Right ventricle myocardium inferior (tissue), 1 donor: Measurements from ENCODE around the gene CFAP97D1. TPM values are rescaled to one million over a fixed set of nuclear protein-coding genes. Genes with fewer than 3 reads are reported as not detected.
A peak's percentile ranks its signal among the peaks of the same experiment; 100 is the strongest.
"Not testable (repeated sequence)": the region's sequence is repeated elsewhere in the genome, so short reads cannot be mapped to it uniquely, and the experiment has no call there.

Source experiments
- ATAC-seq: fragments of 200-7000 bp; cut with Tn5 transposase; one replicate; pipeline ENCODE4 v1.9.1; 2020; ENCODE audit warnings: mild to moderate bottlenecking, moderate library complexity
- DNase-seq: peaks from one replicate; pipeline ENCODE4 v3.0.0; 2021; ENCODE audit errors: missing footprints
- intact Hi-C: fragments of 100-400 bp; cut with DNase I; formaldehyde crosslinking; loops from one replicate; pipeline ENCODE4 v1.11.0; 2022
- total RNA-seq: library from RNA; stranded (reverse); fragmentation: NEBNext Ultra II Directional; extraction: Animal tissue kit (Norgen Biotek cat#: 25700); gene quantifications from one replicate; pipeline ENCODE4 v1.2.1, GENCODE V29; 2021
- donor health status: DM: no; HTN: yes; CAD: no; lungs with severe emphysema.

CFAP97D1 gene
- total RNA-seq, 1 donor from 2014 or later, result not detected

GRCh38 chr17:43787728-43788127 is 7.5 kb downstream of the CFAP97D1 start:
- intact Hi-C loops, result no loop called here
- no peak for DNase-seq
- no peak for ATAC-seq

DNA sequence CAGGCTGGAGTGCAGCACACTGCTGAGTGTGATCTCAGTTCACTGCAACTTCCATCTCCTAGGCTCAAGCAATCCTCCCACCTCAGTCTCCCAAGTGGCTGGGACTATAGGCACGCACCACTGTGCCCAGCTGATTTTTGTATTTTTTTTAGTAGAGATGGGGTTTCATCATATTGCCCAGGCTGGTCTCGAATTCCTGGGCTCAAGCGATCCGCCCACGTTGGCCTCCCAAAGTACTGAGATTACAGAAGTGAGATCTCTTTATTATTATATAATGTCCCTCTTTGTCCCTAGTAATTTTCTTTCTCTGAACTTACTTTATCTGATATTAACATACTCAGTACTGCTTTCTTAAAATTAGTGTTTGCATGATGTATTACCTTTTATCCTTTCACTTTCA is 8.3 kb downstream of the CFAP97D1 start:
- DNase-seq, result no peak
- intact Hi-C loops, result no loop called here
- no peak for ATAC-seq

GRCh38 chr17:43789482-43789881 is 9.2 kb downstream of the CFAP97D1 start:
- no peak for ATAC-seq
- no peak for DNase-seq
- intact Hi-C loops, result no loop called here

DNA sequence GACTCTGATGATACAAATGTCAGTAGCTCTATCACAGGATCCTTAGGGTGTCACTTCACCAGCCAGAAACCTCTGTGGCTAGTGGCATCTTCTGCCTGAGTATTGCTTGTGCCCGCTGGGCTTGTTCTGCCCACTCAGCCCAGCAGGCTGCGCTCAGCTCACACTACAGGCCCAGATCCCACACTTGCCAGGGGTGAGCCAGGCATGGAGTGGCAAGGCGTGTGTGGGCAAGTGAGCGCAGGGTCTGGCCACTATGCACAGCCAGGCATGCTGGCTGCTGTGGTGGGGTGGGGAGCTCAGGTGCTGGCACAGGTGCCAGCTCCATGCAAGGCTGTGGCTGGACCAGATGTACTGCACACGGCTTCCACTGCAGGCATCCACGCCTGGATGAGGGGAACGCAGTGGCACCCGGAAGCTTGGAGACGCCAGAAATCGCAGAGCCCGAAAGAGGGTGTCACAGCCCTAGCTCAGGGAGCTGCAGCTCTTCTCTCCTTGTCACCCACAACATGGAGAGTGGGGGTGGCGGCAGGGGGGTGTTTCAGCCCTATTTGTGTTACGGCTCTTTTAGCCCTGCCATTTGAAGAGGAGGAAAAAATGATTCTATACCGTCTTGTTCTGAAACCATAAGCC is 10.2 kb downstream of the CFAP97D1 start:
- ATAC-seq (peak; percentile 8), DNase-seq (no peak)
- intact Hi-C loops, result no loop called here

DNA sequence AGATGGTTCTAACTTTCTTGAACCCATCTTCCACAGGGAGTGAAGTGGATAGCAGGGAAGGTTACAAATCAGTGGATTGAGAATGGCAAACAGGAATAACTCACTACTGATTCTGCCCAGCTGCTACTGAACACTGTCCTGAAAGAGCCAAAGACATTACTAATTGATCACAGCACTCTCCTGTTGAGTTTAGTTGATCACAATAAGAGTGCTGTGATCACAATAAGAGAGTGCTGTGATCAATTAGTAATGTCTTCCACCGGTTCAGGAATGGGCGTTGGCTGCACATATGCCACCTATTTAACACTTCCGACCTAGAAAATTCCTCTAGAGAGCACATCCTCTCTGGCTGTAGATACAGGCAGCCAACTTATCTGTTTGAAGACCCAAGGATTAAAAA is 11.4 kb downstream of the CFAP97D1 start:
- intact Hi-C loops, result no loop called here
- DNase-seq (no peak), ATAC-seq (no peak)

DNA sequence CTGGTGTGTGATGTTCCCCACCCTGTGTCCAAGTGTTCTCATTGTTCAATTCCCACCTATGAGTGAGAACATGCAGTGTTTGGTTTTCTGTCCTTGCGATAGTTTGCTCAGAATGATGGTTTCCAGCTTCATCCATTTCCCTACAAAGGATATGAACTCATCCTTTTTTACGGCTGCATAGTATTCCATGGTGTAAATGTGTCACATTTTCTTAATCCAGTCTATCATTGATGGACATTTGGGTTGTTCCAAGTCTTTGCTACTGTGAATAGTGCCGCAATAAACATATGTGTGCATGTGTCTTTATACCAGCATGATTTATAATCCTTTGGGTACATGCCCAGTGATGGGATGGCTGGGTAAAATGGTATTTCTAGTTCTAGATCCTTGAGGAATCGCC is 12.4 kb downstream of the CFAP97D1 start:
- intact Hi-C loops, DNase-seq, ATAC-seq: not testable (repeated sequence)

DNA sequence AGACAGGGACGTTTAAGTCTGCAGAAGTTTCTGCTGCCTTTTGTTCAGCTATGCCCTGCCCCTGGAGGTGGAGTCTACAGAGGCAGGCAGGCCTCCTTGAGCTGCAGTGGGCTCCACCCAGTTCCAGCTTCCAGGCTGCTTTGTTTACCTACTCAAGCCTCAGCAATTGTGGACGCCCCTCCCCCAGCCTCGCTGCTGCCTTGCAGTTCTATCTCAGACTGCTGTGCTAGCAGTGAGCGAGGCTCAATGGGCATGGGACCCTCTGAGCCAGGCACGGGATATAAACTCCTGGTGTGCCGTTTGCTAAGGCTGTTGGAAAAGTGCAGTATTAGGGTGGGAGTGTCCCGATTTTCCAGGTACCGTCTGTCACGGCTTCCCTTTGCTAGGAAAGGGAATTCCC is 17.8 kb downstream of the CFAP97D1 start:
- ATAC-seq, intact Hi-C loops, DNase-seq: not testable (repeated sequence)

- ATAC-seq, result peak; percentile 15
- DNase-seq, result no peak
- intact Hi-C loops, result no loop called here
Observed at GRCh38 chr17:43799047-43799446, 18.8 kb downstream of the CFAP97D1 start.

DNA sequence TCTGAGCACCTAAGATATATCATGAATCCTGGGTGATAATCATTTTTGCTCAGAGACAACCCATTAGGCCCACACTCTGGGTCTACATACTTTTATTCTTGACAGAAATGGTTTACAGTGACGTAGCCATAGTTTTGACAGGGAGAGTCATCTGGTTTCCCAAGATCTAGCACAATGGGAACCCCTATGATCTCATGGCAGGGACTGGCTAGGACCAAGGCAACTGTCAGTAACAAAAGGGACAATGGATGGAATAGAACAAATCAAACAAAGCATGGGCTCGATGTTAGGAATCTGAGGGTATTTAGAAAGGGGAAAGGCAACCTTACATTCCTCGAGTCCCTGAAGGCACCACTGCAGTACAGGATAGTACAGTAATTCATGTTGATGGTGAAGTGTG is 20.5 kb downstream of the CFAP97D1 start:
- intact Hi-C loops, result no loop called here

DNA sequence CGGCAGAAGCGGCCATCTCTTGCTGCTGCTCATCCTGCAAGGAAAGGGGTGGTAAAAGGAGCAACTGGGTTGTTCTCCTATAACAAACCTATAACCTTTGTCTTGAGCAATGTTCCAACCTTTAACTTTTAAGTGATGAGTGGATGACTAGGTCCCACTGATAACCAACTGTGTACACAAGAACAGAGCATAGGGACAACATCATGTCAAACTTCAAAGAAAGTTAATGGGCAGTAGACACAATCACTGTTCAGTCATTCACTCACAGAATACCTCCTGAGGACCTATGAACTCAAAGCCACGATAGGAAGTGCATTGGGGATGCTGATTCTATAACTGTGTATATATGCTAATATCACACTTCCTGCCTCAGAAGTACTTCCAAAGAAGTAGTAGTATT is 21.6 kb downstream of the CFAP97D1 start:
- ATAC-seq (no peak), DNase-seq (no peak)
- intact Hi-C loops, result no loop called here

More for the DNA sequence above, 20.5 kb downstream of the CFAP97D1 start:
- ATAC-seq (no peak), DNase-seq (no peak)

- intact Hi-C loops, result no loop called here
- ATAC-seq, result no peak
- no peak for DNase-seq
Observed at GRCh38 chr17:43803758-43804157, 23.5 kb downstream of the CFAP97D1 start.

DNA sequence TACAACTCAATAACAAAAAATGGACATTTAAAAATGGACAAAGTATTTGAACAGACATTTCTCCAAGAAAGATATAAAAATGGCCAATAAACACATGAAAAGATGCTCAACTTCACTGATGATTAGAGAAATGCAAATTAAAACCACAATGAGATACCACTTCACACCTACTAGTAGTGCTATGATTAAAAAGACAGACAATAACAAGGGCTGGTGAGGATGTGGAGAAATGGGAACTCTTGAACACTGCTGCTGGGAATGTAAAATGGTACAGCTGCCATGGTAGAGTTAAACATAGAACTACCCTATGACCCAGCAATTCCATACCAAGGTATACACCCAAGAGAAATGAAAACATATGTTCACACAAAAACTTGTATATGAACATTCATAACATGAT is 24.9 kb downstream of the CFAP97D1 start:
- DNase-seq (no peak), ATAC-seq (no peak)
- intact Hi-C loops, result no loop called here

- DNase-seq, result no peak
- intact Hi-C loops, result no loop called here
- ATAC-seq, result no peak
Observed at GRCh38 chr17:43808076-43808475, 27.8 kb downstream of the CFAP97D1 start.

- intact Hi-C loops, result no loop called here
- no peak for ATAC-seq
- no peak for DNase-seq
Observed at GRCh38 chr17:43809121-43809520, 28.9 kb downstream of the CFAP97D1 start.

DNA sequence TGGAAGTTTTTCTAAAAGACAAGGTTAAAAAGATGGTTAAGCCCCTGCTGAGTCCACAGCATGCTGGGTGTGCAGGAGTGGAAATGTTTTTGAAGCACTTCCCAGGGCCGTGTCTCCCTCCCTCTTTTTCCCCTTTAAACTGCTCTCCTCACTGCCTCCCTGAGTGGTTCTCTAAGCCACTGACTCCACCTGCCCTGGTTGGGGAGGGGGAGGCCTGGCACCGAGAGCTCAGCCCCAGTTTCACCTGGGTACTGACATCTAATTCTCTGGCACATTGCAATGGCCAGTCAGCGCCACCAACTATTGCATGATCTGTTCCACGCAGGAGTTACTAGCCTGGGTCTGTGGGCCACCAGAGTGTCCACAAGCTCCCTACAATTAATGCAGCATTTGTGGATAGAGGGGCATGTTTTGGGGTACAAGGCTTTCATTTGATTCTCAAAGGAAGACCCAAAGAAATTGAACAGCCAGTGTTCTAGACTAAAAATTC is 30.0 kb downstream of the CFAP97D1 start:
- DNase-seq (no peak), ATAC-seq (no peak)
- intact Hi-C loops, result no loop called here

- ATAC-seq, result no peak
Observed at GRCh38 chr17:43810823-43811222, 30.6 kb downstream of the CFAP97D1 start.

DNA sequence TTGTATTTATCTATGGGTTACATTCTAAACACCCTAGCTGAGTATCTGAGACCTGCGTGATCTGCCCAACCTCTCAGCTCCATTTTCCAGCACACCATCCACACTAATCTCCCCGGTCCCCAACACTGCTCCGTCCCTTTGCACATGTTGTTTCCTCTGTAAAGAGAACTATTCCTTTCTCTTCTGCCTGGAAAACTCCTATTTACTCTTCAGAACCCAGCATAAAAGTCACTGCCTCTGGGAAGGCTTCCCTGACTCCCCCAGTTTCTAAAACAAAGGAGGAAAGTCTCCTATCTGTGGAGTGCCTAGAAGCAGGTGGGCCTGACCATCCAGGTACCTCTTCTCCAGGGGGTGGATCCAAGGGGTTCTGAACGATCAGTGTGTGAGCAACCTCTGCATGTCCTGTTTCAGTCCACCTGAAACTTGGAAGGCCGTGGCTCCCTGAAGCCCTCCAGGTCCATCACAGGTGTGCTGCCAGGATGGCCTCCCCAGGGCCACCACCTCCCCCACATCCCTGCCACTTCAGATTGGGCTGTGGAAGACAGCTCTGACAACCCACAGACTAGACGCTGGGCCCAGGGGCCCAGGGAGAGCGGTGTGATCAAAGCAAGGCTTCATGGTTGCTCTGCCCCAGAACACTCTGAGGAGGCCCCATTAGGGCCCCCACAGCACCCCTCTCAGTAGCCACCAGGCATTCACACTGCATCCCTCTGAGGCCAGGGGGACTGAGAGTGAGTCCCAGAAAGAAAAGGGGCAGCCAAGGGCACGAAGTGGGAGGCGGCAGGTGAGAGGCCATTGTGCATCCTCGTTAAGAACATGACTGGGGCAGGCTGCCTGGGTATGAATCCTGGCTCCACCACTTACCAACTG is 32.4 kb downstream of the CFAP97D1 start:
- no peak for ATAC-seq
- no peak for DNase-seq
- intact Hi-C loops, result no loop called here

More at GRCh38 chr17:43810823-43811222, 30.6 kb downstream of the CFAP97D1 start:
- no peak for DNase-seq
- intact Hi-C loops, result no loop called here

DNA sequence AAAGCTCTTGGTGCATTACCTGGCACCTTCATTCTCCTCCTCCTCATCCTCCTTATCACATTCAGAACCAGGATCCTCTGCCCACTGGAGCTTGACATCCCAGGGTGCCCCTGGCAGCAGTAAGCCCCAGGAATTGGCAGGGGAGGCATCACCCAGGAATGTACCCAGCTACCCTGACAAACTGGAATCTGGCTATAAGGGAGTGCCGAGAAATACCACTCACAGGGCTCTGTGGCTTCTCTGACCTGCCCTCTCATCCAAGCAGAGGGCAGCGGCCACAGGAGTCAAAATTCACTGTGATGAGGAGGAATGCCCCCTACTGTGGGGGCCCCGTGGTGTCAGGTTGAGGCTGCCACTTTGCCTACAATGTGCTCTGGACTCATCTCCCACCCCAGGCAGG is 33.2 kb downstream of the CFAP97D1 start:
- intact Hi-C loops, result no loop called here
- no peak for DNase-seq
- ATAC-seq, result no peak

DNA sequence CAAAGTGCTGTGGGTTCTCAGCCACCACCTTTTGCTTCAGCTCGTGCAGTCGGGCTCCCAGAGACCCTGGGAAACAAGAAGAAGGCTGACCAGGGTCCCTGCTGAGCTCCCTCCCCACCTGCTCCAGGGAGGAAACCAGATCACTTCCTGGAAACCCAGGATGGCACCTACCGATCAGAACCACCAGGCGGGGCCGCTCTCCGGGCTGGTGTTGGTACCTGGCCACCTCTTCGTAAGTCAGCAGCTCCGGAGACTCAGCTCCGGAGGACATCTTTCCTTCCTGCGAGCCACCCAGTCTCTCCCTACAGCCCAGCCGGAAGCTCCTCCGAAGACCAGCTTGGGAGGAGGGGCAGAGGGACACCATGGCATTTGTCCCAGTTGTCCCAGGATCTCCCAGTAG is 33.8 kb downstream of the CFAP97D1 start:
- intact Hi-C loops, result no loop called here
- no peak for ATAC-seq
- no peak for DNase-seq

- DNase-seq, result no peak
- intact Hi-C loops, result no loop called here
- no peak for ATAC-seq
Observed at GRCh38 chr17:43814714-43815113, 34.5 kb downstream of the CFAP97D1 start.
